ENCODE results near the gene CNTLN. TPM values are rescaled to one million over a fixed set of nuclear protein-coding genes. Genes with fewer than 3 reads are reported as not detected.

The CNTLN gene
- total RNA-seq, 1 experiment from 2014 or later: 5.1 TPM

DNA sequence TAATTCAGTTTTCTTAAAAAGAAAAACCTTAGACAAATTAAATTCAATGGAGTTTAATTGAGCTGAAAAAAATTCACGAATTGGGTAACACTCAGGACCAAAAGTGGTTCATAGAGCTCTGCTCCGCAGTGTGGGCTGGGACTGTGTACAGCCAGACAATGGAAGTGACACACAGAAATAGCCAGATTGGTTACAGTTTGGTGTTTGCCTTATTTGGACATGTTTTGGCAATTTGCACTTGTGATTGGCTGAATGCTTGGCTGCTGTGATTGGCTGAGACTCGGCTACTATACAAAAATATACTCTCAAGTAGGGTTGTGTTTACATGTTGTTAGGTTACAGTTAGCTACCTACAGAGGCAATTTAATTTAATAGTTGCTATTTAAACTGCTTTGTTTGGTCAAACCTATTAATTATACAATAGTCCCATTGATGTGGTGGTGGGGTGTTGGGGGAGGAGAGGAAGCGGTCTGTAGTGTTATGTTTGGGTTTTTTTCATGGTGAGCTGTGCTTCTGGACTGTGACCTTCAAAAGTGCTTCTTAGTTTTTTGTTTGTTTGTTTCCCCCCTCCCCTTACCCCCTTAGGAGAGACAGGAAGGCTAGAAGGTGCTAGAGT, 95.2 kb downstream of the CNTLN start:
- ChIA-PET POLR2A (no interaction called here), RAD21 (ENCODE audit: low non-redundant PET in 1 of 2, low total read pairs in 2 of 2, uncharacterized antibody in 2 of 2, unreplicated experiment in 2 of 2) (no interaction called here), CTCF (no interaction called here)
- H3K9me2 ChIP-seq (ENCODE audit: insufficient read depth): no peaks in the 10 kb centered on the region
- no peaks in the 10 kb centered on the region for H3K36me3 ChIP-seq (ENCODE audit: control insufficient read depth in 1 of 2, insufficient read depth in 2 of 2, low read length in 2 of 2)
- no peak overlapping the region for H2AFZ ChIP-seq (ENCODE audit: low read depth, low read length, poor library complexity, severe bottlenecking)
- H3K27ac ChIP-seq (ENCODE audit: low read depth, low read length): no peak overlapping the region
- no peaks in the 10 kb centered on the region for H4K20me1 ChIP-seq (ENCODE audit: insufficient read depth)
- H3K9me3 ChIP-seq (ENCODE audit: control insufficient read depth in 1 of 2, insufficient read depth in 1 of 2, low read depth in 1 of 2, low read length in 2 of 2): no peaks in the 10 kb centered on the region
- intact Hi-C loops (cut with micrococcal nuclease): no loop called here
- DNase-seq (ENCODE audit: low read depth, low spot score) (no peak), ATAC-seq (no peak)
- TF ChIP-seq FOSL1 (IDR thresholded peaks at IDR 0.05; ENCODE audit: low read depth) (no peak), POLR2AphosphoS5 (IDR thresholded peaks at IDR 0.05; ENCODE audit: low read depth, low read length) (no peak), EGR1 (IDR thresholded peaks at IDR 0.05; ENCODE audit: low read depth) (no peak), SIN3A (IDR thresholded peaks at IDR 0.05; ENCODE audit: low read depth) (no peak), EZH2phosphoT487 (IDR thresholded peaks at IDR 0.05; ENCODE audit: borderline replicate concordance) (no peak), JUND (IDR thresholded peaks at IDR 0.05) (no peak)
- TF ChIP-seq, protein P1, sequence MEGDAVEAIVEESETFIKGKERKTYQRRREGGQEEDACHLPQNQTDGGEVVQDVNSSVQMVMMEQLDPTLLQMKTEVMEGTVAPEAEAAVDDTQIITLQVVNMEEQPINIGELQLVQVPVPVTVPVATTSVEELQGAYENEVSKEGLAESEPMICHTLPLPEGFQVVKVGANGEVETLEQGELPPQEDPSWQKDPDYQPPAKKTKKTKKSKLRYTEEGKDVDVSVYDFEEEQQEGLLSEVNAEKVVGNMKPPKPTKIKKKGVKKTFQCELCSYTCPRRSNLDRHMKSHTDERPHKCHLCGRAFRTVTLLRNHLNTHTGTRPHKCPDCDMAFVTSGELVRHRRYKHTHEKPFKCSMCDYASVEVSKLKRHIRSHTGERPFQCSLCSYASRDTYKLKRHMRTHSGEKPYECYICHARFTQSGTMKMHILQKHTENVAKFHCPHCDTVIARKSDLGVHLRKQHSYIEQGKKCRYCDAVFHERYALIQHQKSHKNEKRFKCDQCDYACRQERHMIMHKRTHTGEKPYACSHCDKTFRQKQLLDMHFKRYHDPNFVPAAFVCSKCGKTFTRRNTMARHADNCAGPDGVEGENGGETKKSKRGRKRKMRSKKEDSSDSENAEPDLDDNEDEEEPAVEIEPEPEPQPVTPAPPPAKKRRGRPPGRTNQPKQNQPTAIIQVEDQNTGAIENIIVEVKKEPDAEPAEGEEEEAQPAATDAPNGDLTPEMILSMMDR (IDR thresholded peaks at IDR 0.05 in 2 of 3, conservative IDR thresholded peaks at IDR 0.05 in 1 of 3; ENCODE audit: borderline replicate concordance in 1 of 3, insufficient read depth in 1 of 3, low read depth in 2 of 3, low read length in 2 of 3): no peak
- H3K4me2 ChIP-seq (ENCODE audit: low read length): no peak overlapping the region
- no peak overlapping the region for H3K4me3 ChIP-seq (replicated peaks in 1 of 2; ENCODE audit: low read depth in 1 of 2, low read length in 2 of 2)
- no peaks in the 10 kb centered on the region for H3K27me3 ChIP-seq (ENCODE audit: insufficient read depth, low read length)
- no peaks in the 10 kb centered on the region; the same call in 1 of the 2 replicates for H3K79me2 ChIP-seq (ENCODE audit: insufficient read depth, low read length)
- BruUV-seq (replicated peaks): no TSS peak
- no peak overlapping the region for H3K9ac ChIP-seq (ENCODE audit: low read length)
- no peaks in the 10 kb centered on the region for H3K4me1 ChIP-seq (ENCODE audit: control insufficient read depth in 1 of 2, insufficient read depth in 2 of 2, low read length in 2 of 2)

DNA sequence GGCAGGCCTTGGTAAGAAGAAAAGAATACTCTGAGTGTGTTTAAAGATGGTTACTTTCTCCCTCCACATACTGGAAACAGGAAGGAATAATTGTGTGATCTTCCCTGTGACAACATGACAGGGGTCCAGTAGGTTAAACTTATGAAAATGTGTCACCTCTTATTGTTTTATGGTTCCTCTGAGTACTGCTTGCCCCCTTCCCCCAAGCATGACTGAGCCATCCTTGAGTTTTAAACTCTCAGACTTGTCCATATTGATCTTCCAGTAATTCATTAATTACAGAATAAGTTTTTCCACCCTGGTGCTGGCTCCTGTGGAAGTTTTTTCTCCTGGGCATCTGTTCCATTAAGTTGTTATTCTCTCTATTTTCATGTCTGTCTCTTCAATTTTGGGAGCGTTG, 95.8 kb downstream of the CNTLN start:
- H3K27me3 ChIP-seq (ENCODE audit: insufficient read depth, low read length): no peaks in the 10 kb centered on the region
- POLR2A ChIA-PET: no interaction called here
- intact Hi-C loops (cut with micrococcal nuclease): no loop called here

More for the DNA sequence above, 95.8 kb downstream of the CNTLN start:
- BruUV-seq (replicated peaks): no TSS peak
- no peaks in the 10 kb centered on the region for H4K20me1 ChIP-seq (ENCODE audit: insufficient read depth)
- no peak overlapping the region for H3K4me2 ChIP-seq (ENCODE audit: low read length)
- no peak overlapping the region for H3K4me3 ChIP-seq (replicated peaks in 1 of 2; ENCODE audit: low read depth in 1 of 2, low read length in 2 of 2)
- H2AFZ ChIP-seq (ENCODE audit: low read depth, low read length, poor library complexity, severe bottlenecking): no peak overlapping the region
- ATAC-seq (no peak), DNase-seq (ENCODE audit: low read depth, low spot score) (no peak)
- TF ChIP-seq, protein P1 (IDR thresholded peaks at IDR 0.05 in 2 of 3, conservative IDR thresholded peaks at IDR 0.05 in 1 of 3; ENCODE audit: borderline replicate concordance in 1 of 3, insufficient read depth in 1 of 3, low read depth in 2 of 3, low read length in 2 of 3): no peak
- no peak for TF ChIP-seq SIN3A (IDR thresholded peaks at IDR 0.05; ENCODE audit: low read depth)
- TF ChIP-seq, protein P2, sequence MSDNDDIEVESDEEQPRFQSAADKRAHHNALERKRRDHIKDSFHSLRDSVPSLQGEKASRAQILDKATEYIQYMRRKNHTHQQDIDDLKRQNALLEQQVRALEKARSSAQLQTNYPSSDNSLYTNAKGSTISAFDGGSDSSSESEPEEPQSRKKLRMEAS (IDR thresholded peaks at IDR 0.05): no peak
- no peak for TF ChIP-seq TCF7L2 (IDR thresholded peaks at IDR 0.05; ENCODE audit: borderline replicate concordance, extremely low read depth, insufficient read depth, insufficient read length)
- no peak for TF ChIP-seq RAD21 (IDR thresholded peaks at IDR 0.05; ENCODE audit: low read depth)
- TF ChIP-seq CEBPB (IDR thresholded peaks at IDR 0.05; ENCODE audit: low read depth): no peak
- TF ChIP-seq YY1 (IDR thresholded peaks at IDR 0.05; ENCODE audit: extremely low read depth, insufficient replicate concordance, low read depth, low read length): no peak
- TF ChIP-seq JUND (IDR thresholded peaks at IDR 0.05): no peak
- H3K27ac ChIP-seq (ENCODE audit: low read depth, low read length): no peak overlapping the region
- no peaks in the 10 kb centered on the region for H3K36me3 ChIP-seq (ENCODE audit: control insufficient read depth in 1 of 2, insufficient read depth in 2 of 2, low read length in 2 of 2)
- ChIA-PET CTCF (no interaction called here), RAD21 (ENCODE audit: low non-redundant PET in 1 of 2, low total read pairs in 2 of 2, uncharacterized antibody in 2 of 2, unreplicated experiment in 2 of 2) (no interaction called here)
- H3K9ac ChIP-seq (ENCODE audit: low read length): no peak overlapping the region
- H3K9me2 ChIP-seq (ENCODE audit: insufficient read depth): no peaks in the 10 kb centered on the region
- no peaks in the 10 kb centered on the region for H3K9me3 ChIP-seq (ENCODE audit: control insufficient read depth in 1 of 2, insufficient read depth in 1 of 2, low read depth in 1 of 2, low read length in 2 of 2)
- H3K79me2 ChIP-seq (ENCODE audit: insufficient read depth, low read length): no peaks in the 10 kb centered on the region; the same call in 1 of the 2 replicates
- H3K4me1 ChIP-seq (ENCODE audit: control insufficient read depth in 1 of 2, insufficient read depth in 2 of 2, low read length in 2 of 2): no peaks in the 10 kb centered on the region

All from HCT116 (cell line).